Measurements from ENCODE around the gene NKX1-1.

GRCh38 chr4:1381944-1382541, 24.2 kb downstream of the NKX1-1 start:
- TF ChIP-seq, protein P1, sequence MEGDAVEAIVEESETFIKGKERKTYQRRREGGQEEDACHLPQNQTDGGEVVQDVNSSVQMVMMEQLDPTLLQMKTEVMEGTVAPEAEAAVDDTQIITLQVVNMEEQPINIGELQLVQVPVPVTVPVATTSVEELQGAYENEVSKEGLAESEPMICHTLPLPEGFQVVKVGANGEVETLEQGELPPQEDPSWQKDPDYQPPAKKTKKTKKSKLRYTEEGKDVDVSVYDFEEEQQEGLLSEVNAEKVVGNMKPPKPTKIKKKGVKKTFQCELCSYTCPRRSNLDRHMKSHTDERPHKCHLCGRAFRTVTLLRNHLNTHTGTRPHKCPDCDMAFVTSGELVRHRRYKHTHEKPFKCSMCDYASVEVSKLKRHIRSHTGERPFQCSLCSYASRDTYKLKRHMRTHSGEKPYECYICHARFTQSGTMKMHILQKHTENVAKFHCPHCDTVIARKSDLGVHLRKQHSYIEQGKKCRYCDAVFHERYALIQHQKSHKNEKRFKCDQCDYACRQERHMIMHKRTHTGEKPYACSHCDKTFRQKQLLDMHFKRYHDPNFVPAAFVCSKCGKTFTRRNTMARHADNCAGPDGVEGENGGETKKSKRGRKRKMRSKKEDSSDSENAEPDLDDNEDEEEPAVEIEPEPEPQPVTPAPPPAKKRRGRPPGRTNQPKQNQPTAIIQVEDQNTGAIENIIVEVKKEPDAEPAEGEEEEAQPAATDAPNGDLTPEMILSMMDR (IDR thresholded peaks at IDR 0.05): no peak
- no peak for TF ChIP-seq POLR2A (IDR thresholded peaks at IDR 0.05)
